Activated T-cell treated with anti-CD3 and anti-CD28 coated beads for 4 hours (primary cell): ENCODE data around the gene ZBED4.
A peak's percentile ranks its signal among the peaks of the same experiment; 100 is the strongest.

Source experiments
- DNase-seq: peaks from one replicate; pipeline ENCODE4 v3.0.0-alpha.2; 2020

The ZBED4 gene

GRCh38 chr22:49905465-49905864, 51.8 kb downstream of the ZBED4 start:
- no peak for DNase-seq

- DNase-seq: no peak
Measured at GRCh38 chr22:49906071-49906798, 52.6 kb downstream of the ZBED4 start.

GRCh38 chr22:49906799-49907290, 53.2 kb downstream of the ZBED4 start:
- no peak for DNase-seq

- no peak for DNase-seq
Measured at GRCh38 chr22:49907807-49908206, 54.2 kb downstream of the ZBED4 start.

GRCh38 chr22:49909476-49910205, 56.0 kb downstream of the ZBED4 start:
- DNase-seq: no peak

GRCh38 chr22:49910229-49911155, 56.8 kb downstream of the ZBED4 start:
- DNase-seq: no peak

GRCh38 chr22:49911881-49912625, 58.4 kb downstream of the ZBED4 start:
- DNase-seq: no peak

- no peak for DNase-seq
Measured at GRCh38 chr22:49913026-49913425, 59.4 kb downstream of the ZBED4 start.

GRCh38 chr22:49913446-49913845, 59.8 kb downstream of the ZBED4 start:
- DNase-seq: no peak

GRCh38 chr22:49914256-49914655, 60.6 kb downstream of the ZBED4 start:
- no peak for DNase-seq

- no peak for DNase-seq
Measured at GRCh38 chr22:49915610-49916009, 62.0 kb downstream of the ZBED4 start.

GRCh38 chr22:49916831-49917230, 63.2 kb downstream of the ZBED4 start:
- no peak for DNase-seq

- peak; percentile 97 for DNase-seq
Measured at GRCh38 chr22:49917974-49918910, 64.6 kb downstream of the ZBED4 start, which contains the start of the genes ALG12 and CRELD2. TSS of gene ALG12 (minus strand) at chr22:49918438. CDS start at chr22:49913765, 4,673 bp downstream. TSS of gene CRELD2 (plus strand) at chr22:49918634. CDS start at chr22:49918770, 136 bp downstream.

GRCh38 chr22:49918911-49919881, 65.6 kb downstream of the ZBED4 start:
- DNase-seq: no peak

GRCh38 chr22:49920859-49921258, 67.2 kb downstream of the ZBED4 start:
- DNase-seq: no peak

- no peak for DNase-seq
Measured at GRCh38 chr22:49921508-49922278, 68.0 kb downstream of the ZBED4 start.

- DNase-seq: no peak
Measured at GRCh38 chr22:49922484-49922883, 68.8 kb downstream of the ZBED4 start.

GRCh38 chr22:49922926-49923325, 69.3 kb downstream of the ZBED4 start:
- no peak for DNase-seq

GRCh38 chr22:49923445-49923844, 69.8 kb downstream of the ZBED4 start:
- no peak for DNase-seq
